RWPE1 (cell line): ENCODE measurements around the gene HEPH.
"Not testable (repeated sequence)": the region's sequence is repeated elsewhere in the genome, so short reads cannot be mapped to it uniquely, and the experiment has no call there.

Source experiments
- CTCF ChIA-PET: fragments of 350-600 bp; sonication (Branson Sonifier 250); formaldehyde crosslinking; extraction: SDS; loops from one replicate; lab custom pipeline; 2021; lab: Yijun Ruan, JAX
- POLR2A ChIA-PET: fragments of 400-600 bp; formaldehyde crosslinking; extraction: SDS; loops from one replicate; lab custom pipeline; 2020; ENCODE audit warnings: antibody characterized with exemption; ENCODE audit not compliant: low non-redundant PET; lab: Yijun Ruan, JAX
- DNase-seq: peaks from one replicate; pipeline ENCODE4 v3.0.0; 2012; ENCODE audit warnings: low spot score
- H3K27ac ChIP-seq: fragments of 450-650 bp; 2 replicates; pipeline ENCODE4 v1.5.1; 2017
- CTCF ChIP-seq: fragments of 450-650 bp; conservative IDR thresholded peaks from 2 replicates; pipeline ENCODE4 v1.5.1; 2017; ENCODE audit warnings: low read depth, mild to moderate bottlenecking

Gene HEPH

GRCh38 chrX:66200855-66201795 is 37.1 kb downstream of the HEPH start:
- no peak overlapping the region for H3K27ac ChIP-seq
- ChIA-PET POLR2A (no interaction called here), CTCF (interaction anchor here (0.6 kb wide), 1 partner anchor 792 kb away, joined by 3 read pairs; no protein-coding TSS in a partner anchor)
- peak; percentile 27; the same call in 1 of the 2 replicates for TF ChIP-seq CTCF
- no peak for DNase-seq

GRCh38 chrX:66203114-66203513 is 39.1 kb downstream of the HEPH start:
- no peak overlapping the region for H3K27ac ChIP-seq
- CTCF ChIA-PET = no interaction called here
- no peak for TF ChIP-seq CTCF
- no peak for DNase-seq
- POLR2A ChIA-PET = no interaction called here

- H3K27ac ChIP-seq = no peak overlapping the region
- no peak for DNase-seq
- no peak for TF ChIP-seq CTCF
- ChIA-PET CTCF (no interaction called here), POLR2A (no interaction called here)
These were observed 57.8 kb downstream of the HEPH start for GRCh38 chrX:66221856-66222255.

GRCh38 chrX:66232296-66232695 is 68.2 kb downstream of the HEPH start:
- no peak for TF ChIP-seq CTCF
- POLR2A ChIA-PET = no interaction called here
- no peak for DNase-seq
- H3K27ac ChIP-seq = no peak overlapping the region
- CTCF ChIA-PET = no interaction called here

- TF ChIP-seq CTCF = no peak
- POLR2A ChIA-PET = no interaction called here
- CTCF ChIA-PET = interaction anchor here (0.5 kb wide), 1 partner anchor 20 kb away, joined by 4 read pairs; no protein-coding TSS in a partner anchor
- DNase-seq = no peak
- no peak overlapping the region for H3K27ac ChIP-seq
These were observed 69.2 kb downstream of the HEPH start for GRCh38 chrX:66233209-66233608.

GRCh38 chrX:66233904-66234303 is 69.9 kb downstream of the HEPH start:
- DNase-seq, POLR2A ChIA-PET, H3K27ac ChIP-seq: not testable (repeated sequence)
- CTCF ChIA-PET = interaction anchor here (0.5 kb wide), 1 partner anchor 21 kb away, joined by 4 read pairs; no protein-coding TSS in a partner anchor

GRCh38 chrX:66255359-66255967 is 91.4 kb downstream of the HEPH start:
- TF ChIP-seq CTCF = no peak
- POLR2A ChIA-PET = no interaction called here
- H3K27ac ChIP-seq = no peak overlapping the region
- no peak for DNase-seq
- CTCF ChIA-PET = no interaction called here
